HG02973 (cell line): ENCODE results near the gene METTL9.
"Not testable (repeated sequence)": the region's sequence is repeated elsewhere in the genome, so short reads cannot be mapped to it uniquely, and the experiment has no call there.

ENCODE experiments used
- ATAC-seq: cut with Tn5 transposase; IDR thresholded peaks from one replicate; pipeline ENCODE4 v1.9.1; 2021; ENCODE audit warnings: moderate library complexity; ENCODE audit not compliant: unreplicated experiment

The METTL9 gene

GRCh38 chr16:21573506-21573905 is 25.9 kb upstream of the METTL9 start:
- ATAC-seq = not testable (repeated sequence)

GRCh38 chr16:21574372-21574771 is 25.0 kb upstream of the METTL9 start:
- ATAC-seq = no peak

GRCh38 chr16:21576323-21576722 is 23.1 kb upstream of the METTL9 start:
- not testable (repeated sequence) for ATAC-seq

- not testable (repeated sequence) for ATAC-seq
Measured at GRCh38 chr16:21577487-21577886, 21.9 kb upstream of the METTL9 start.

- ATAC-seq = not testable (repeated sequence)
Measured at GRCh38 chr16:21578311-21578710, 21.1 kb upstream of the METTL9 start.

GRCh38 chr16:21580131-21580530 is 19.2 kb upstream of the METTL9 start:
- not testable (repeated sequence) for ATAC-seq

- no peak for ATAC-seq
Measured at GRCh38 chr16:21580807-21581206, 18.6 kb upstream of the METTL9 start.

- no peak for ATAC-seq
Measured at GRCh38 chr16:21584817-21585216, 14.6 kb upstream of the METTL9 start.

GRCh38 chr16:21588593-21588992 is 10.8 kb upstream of the METTL9 start:
- not testable (repeated sequence) for ATAC-seq

- no peak for ATAC-seq
Measured at GRCh38 chr16:21589551-21589950, 9.8 kb upstream of the METTL9 start.

GRCh38 chr16:21590287-21590686 is 9.1 kb upstream of the METTL9 start:
- no peak for ATAC-seq

GRCh38 chr16:21590796-21591195 is 8.6 kb upstream of the METTL9 start:
- ATAC-seq = no peak

GRCh38 chr16:21592191-21592590 is 7.2 kb upstream of the METTL9 start:
- no peak for ATAC-seq

- ATAC-seq = no peak
Measured at GRCh38 chr16:21593530-21594289, 5.7 kb upstream of the METTL9 start.

- no peak for ATAC-seq
Measured at GRCh38 chr16:21597561-21598030, 1.8 kb upstream of the METTL9 start.

- ATAC-seq = no peak
Measured at GRCh38 chr16:21598206-21598605, 1.2 kb upstream of the METTL9 start.

- ATAC-seq = no peak
Measured at GRCh38 chr16:21598701-21599121, 666 bp upstream of the METTL9 start.

- peak; percentile 18 for ATAC-seq
Measured at GRCh38 chr16:21600031-21600773, 825 bp downstream of the METTL9 start.

- ATAC-seq = no peak
Measured at GRCh38 chr16:21602785-21603184, 3.4 kb downstream of the METTL9 start.

- no peak for ATAC-seq
Measured at GRCh38 chr16:21603928-21604327, 4.6 kb downstream of the METTL9 start.

- ATAC-seq = not testable (repeated sequence)
Measured at GRCh38 chr16:21605848-21606247, 6.5 kb downstream of the METTL9 start.
